GM12865 (cell line): ENCODE results near the gene MAP6D1.

Experiments
- DNase-seq: peaks from one replicate; pipeline ENCODE4 v3.0.0; 2010; ENCODE audit warnings: low read depth
- H3K4me3 ChIP-seq: 2 replicates; pipeline ENCODE4 v1.5.1; 2011; ENCODE audit warnings: mild to moderate bottlenecking, low read depth, low read length, control low read depth
- TF ChIP-seq, protein P1 (sequence below): IDR thresholded peaks from 2 replicates; pipeline ENCODE4 v1.5.1; 2011; ENCODE audit warnings: low read length, control low read depth, low read depth, inconsistent platforms; ENCODE audit not compliant: insufficient read depth; ENCODE audit errors: missing control alignments

MAP6D1 gene

DNA sequence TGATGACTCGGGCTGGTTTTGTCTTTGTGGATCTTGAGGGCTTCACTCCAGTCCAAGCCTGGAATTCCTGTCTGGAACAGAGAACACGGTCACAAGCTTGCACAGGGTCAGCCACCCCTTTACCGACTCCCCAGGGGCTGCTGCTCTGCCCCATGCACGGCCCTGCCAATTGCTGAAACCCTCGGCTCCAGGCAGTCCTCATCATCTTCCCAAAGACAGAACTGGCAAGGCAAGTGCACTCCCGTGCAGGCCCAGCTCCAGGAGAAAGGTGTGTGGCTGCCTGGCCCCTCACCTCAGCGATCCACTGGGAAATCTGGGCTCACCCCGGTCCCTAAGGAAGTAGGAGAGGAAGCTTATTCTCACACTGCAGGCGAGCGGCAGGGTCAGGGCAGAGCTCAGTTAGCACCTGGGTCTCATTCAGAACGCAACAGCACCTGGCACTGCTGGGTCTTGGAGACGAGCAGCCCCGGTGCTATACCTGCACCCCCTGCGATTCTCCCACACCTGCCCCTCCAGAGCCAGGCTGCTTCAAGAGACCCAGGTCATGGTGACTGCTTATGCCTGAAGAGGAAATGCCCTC, 7.2 kb downstream of the MAP6D1 start:
- DNase-seq, result no peak
- TF ChIP-seq, protein P1, sequence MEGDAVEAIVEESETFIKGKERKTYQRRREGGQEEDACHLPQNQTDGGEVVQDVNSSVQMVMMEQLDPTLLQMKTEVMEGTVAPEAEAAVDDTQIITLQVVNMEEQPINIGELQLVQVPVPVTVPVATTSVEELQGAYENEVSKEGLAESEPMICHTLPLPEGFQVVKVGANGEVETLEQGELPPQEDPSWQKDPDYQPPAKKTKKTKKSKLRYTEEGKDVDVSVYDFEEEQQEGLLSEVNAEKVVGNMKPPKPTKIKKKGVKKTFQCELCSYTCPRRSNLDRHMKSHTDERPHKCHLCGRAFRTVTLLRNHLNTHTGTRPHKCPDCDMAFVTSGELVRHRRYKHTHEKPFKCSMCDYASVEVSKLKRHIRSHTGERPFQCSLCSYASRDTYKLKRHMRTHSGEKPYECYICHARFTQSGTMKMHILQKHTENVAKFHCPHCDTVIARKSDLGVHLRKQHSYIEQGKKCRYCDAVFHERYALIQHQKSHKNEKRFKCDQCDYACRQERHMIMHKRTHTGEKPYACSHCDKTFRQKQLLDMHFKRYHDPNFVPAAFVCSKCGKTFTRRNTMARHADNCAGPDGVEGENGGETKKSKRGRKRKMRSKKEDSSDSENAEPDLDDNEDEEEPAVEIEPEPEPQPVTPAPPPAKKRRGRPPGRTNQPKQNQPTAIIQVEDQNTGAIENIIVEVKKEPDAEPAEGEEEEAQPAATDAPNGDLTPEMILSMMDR, result no peak
- H3K4me3 ChIP-seq, result no peak overlapping the region

DNA sequence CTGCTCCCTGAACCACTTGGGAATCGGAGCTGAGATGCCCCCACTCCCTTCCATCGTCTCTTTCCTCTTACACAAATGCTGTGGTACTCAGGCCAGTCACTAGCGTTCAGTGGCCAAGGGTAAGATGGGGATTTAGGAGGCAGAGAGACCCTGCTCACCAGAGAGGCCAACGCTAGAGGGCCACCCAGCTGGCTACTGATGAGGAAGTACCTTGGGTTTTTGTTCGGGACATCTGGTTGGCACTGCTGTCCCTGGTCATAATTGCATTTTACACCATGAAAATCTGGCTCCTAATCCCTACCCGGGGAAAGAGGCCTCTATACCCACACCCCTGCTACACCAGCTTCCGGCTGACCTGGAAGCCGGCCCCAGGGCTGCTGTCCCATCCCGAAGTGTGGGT, 7.7 kb downstream of the MAP6D1 start:
- no peak for DNase-seq
- H3K4me3 ChIP-seq, result no peak overlapping the region
- TF ChIP-seq, protein P1, result no peak

DNA sequence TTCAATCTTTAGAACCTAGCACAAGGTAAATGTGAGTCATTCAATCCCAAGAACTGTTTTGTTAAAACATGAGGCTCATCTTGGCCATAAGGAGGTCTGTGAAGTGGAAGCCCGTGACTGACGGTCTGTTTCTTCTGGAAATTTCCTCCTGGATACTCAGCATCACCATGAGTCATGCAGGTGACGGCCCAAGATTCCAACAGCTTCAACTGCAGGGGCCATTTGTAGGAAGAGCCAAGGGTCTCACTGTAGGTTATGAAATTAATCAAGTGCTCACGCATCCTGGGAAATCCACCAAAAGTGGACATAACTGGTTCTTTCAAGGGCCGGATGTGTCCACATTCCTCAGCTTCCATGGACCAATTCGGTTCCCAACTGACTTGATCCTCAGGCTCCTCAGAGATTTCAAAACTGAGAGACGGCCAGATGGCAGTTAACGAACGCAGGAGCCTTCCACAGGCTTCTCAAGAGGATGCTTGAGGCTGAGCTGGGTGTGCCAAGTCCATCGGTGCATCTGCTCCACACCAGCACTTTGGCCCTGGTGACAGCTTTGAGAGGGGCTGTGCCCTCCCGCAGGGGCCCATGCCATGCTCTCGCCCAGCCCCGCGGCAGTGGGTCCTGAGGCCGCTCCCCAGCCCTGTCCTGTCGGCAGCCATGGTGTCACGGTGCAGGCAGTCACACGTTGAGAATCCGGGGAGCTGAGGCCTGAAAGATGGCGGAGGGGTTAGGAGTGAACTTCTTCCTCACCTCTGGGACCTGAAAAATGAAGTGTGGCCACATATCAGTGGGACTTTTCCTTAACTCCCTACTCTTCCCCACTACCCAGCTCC, 8.5 kb downstream of the MAP6D1 start:
- no peak for DNase-seq

DNA sequence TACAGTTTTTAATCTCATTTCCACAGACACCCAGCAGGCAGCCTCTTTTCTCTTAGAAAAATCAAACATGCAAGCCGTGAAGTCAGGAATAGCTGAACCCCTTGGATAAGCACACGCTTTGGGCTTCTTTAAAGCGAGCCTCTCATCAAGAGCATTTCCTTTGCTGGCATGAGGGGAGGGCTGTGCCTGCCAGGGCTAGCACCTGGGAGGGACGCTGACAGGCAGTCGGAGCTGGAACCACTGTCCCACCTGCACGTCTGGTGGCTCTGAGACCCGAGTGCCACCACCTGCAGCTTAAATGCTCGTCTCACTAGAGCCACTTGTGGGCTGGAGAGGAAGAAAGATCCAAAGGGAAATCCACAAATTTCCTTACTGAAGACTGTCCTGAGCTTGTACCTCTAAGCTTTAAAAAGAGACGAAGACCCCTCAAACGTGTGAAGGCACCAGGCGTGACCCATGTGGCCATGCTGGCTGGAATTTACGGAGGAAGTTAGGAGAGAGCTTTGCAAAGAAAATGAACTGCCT, 9.4 kb downstream of the MAP6D1 start:
- H3K4me3 ChIP-seq, result no peak overlapping the region
- TF ChIP-seq, protein P1, result no peak
- DNase-seq, result no peak

More for the DNA sequence above, 8.5 kb downstream of the MAP6D1 start:
- H3K4me3 ChIP-seq, result no peak overlapping the region
- TF ChIP-seq, protein P1, result no peak

DNA sequence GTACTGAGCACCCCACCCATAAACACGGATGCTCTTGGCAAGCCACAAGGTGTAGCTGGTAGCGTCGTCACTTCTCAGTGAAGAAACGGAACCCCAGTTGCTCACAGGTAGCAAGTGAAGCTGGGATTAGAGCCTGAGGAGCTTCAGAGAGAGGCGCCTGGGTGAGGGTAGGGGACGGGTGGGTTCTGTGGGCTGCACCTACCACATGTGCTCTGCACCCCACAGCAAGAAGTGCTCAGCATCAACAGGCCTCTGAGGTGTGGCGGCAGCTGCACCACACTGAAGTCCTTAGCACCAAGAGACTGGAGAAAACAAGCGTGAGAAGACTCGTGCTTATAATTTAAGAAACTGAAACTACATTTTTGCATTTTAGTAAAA, 9.8 kb downstream of the MAP6D1 start:
- TF ChIP-seq, protein P1, result no peak
- DNase-seq, result peak; percentile 29
- H3K4me3 ChIP-seq, result no peak overlapping the region

DNA sequence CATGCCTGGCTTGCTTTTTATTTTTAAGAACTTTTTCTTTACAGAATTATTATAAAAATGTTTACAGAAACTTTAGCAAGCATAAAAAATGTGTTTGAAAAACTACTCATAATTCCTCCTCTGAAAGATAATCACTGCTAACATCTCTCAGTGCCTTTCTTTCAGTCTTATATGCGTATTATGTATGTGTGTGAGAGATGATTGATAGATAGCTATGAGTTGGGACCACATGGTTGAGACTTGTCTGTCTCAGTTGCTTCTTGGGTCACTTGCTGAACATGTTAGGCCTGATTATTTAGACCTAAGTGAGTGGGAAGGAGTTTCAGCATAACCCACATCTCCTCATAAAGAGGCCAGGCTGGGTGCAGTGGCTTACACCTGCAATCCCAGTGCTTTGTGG, 11.1 kb downstream of the MAP6D1 start:
- no peak overlapping the region for H3K4me3 ChIP-seq
- TF ChIP-seq, protein P1, result no peak
- DNase-seq, result no peak
